T follicular helper cell (primary cell): ENCODE results near the gene SERP1.
"Not testable (repeated sequence)": the region's sequence is repeated elsewhere in the genome, so short reads cannot be mapped to it uniquely, and the experiment has no call there.

Experiments used
- DNase-seq: peaks from one replicate; pipeline ENCODE4 v3.0.0-alpha.2; 2020; ENCODE audit warnings: low read depth

SERP1 gene

GRCh38 chr3:150538324-150539208, 7.7 kb downstream of the SERP1 start:
- no peak for DNase-seq

- DNase-seq: no peak
These were observed 11.1 kb downstream of the SERP1 start for GRCh38 chr3:150535204-150535603.

GRCh38 chr3:150531775-150532174, 14.5 kb downstream of the SERP1 start:
- DNase-seq: no peak

- no peak for DNase-seq
These were observed 17.9 kb downstream of the SERP1 start for GRCh38 chr3:150528354-150528797.

GRCh38 chr3:150527464-150528255, 18.6 kb downstream of the SERP1 start:
- no peak for DNase-seq

- no peak for DNase-seq
These were observed 22.8 kb downstream of the SERP1 start for GRCh38 chr3:150523538-150523937.

GRCh38 chr3:150521463-150521862, 24.8 kb downstream of the SERP1 start:
- DNase-seq: no peak

GRCh38 chr3:150520408-150520807, 25.9 kb downstream of the SERP1 start:
- DNase-seq: no peak

- no peak for DNase-seq
These were observed 27.3 kb downstream of the SERP1 start for GRCh38 chr3:150519026-150519425.

- DNase-seq: no peak
These were observed 31.1 kb downstream of the SERP1 start for GRCh38 chr3:150515210-150515609.

- DNase-seq: no peak
These were observed 35.0 kb downstream of the SERP1 start for GRCh38 chr3:150511122-150511821.

- DNase-seq: no peak
These were observed 36.5 kb downstream of the SERP1 start for GRCh38 chr3:150509780-150510179.

- no peak for DNase-seq
These were observed 37.9 kb downstream of the SERP1 start for GRCh38 chr3:150508401-150508800.

- no peak for DNase-seq
These were observed 41.8 kb downstream of the SERP1 start for GRCh38 chr3:150504483-150504882.

GRCh38 chr3:150503402-150504099, 42.7 kb downstream of the SERP1 start:
- no peak for DNase-seq

- DNase-seq: not testable (repeated sequence)
These were observed 45.3 kb downstream of the SERP1 start for GRCh38 chr3:150500960-150501359.

- DNase-seq: no peak
These were observed 48.3 kb downstream of the SERP1 start for GRCh38 chr3:150497956-150498355.

- no peak for DNase-seq
These were observed 50.6 kb downstream of the SERP1 start for GRCh38 chr3:150495563-150496168.

- DNase-seq: no peak
These were observed 51.1 kb downstream of the SERP1 start for GRCh38 chr3:150495149-150495548.

- no peak for DNase-seq
These were observed 51.8 kb downstream of the SERP1 start for GRCh38 chr3:150494411-150494977.
